Fibroblast of skin of right biceps (primary cell): ENCODE measurements around the gene CLIP4.
A peak's percentile ranks its signal among the peaks of the same experiment; 100 is the strongest.

Experiments used
- DNase-seq: peaks from one replicate; pipeline ENCODE4 v3.0.0-alpha.2; 2013

CLIP4 gene

DNA sequence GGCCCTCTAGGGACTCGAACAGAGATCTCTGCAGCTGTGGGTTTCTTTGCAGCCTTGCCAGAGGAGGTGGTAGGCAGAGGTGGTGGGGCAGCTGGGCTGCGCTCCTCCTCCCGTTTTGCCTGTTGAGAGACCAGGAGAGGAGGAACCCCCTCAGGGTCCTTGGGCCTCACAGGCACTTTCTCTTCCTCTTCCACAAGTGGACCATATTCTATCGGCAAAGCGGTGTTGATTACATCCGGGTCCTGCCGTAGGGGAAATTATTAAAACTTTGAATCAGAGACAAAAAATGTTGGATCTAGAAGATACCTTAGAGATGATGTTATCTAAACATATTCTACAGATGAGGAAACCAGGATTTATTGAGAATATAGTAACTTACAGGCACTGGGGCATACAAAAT, 78.5 kb downstream of the CLIP4 start:
- peak; percentile 11 for DNase-seq

DNA sequence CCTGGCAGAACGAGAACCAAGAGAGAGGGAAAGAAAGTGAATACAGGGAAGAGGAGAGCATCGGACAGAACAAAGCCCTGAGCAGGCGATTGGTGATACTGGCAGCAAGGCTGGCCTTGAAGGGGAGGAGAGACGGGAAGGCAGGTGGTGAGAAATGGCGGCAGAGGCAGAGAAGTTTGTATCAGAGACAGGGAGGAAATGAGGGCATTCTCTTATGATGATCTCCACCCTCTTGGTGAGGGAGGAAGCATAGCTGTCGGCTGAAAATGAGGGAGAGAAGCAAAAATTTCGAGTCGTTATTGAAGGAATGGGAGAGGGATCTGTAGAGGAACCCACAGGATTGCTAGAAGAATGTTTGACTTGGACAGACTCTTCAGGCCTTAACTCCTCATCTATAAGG, 80.6 kb downstream of the CLIP4 start:
- DNase-seq = peak; percentile 35

DNA sequence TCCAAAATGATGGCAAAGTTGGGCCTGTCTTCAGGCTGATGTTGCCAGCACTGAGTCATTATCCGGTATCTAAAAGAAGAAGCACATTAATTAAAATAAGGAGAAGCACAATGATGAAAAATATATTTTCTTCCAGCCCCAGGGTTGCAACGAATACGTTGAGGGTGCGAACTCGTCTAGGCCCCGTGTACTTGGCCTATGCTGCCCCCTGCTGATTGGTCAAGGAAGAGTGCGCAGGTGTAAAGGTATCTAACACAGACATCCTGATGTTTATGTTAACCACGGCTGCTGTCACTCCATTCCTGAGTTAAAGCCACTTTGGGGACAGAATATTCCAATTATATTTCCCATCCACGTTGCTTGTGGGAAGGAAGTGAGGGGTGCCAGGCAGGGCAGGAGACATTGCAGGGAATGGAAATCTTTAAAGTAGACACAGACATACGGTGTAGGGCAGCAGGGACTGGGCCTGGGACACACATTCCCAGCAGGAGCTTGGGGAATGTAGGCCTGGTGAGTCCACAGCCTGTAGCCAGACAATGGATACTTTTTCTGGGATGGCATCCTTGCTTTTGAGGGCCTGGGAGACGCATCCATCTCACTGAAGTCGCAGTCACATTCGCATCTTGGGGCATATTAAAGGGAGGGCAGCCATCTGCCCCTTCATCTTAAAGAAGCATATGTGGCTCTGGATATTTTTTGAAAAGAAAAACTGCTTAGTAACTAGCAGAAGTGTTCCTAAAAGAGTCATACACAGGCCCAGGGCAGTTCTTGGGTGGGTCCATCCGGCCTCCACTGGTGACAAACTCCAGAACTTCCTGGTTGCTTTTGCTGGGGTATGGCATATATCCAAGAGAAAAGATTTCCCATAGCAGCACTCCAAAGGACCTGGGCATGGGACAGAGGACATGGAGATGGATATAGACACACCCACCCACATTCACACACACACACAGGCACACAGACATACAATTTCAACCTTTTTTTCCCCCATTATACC, 81.9 kb downstream of the CLIP4 start:
- peak; percentile 63 for DNase-seq

DNA sequence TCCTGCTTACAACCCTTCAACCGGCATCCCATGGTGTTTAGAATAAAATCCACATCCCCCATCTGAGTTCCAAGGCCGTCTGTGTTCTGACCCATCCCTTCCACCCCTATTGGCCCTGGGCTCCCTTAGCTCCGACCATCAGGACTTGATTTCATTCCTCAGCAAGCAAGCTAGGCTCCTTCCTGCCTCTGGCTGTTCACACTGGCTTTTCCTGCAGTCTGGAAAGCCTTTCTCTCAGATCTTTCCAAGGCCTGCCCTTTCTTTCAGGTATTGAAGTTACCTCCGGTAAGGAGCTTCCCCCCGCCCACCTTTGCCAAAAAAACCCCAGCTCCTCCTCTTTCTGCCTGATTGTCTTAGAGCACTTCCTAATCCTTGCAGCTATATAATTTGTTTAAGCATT, 86.8 kb downstream of the CLIP4 start:
- DNase-seq = no peak

DNA sequence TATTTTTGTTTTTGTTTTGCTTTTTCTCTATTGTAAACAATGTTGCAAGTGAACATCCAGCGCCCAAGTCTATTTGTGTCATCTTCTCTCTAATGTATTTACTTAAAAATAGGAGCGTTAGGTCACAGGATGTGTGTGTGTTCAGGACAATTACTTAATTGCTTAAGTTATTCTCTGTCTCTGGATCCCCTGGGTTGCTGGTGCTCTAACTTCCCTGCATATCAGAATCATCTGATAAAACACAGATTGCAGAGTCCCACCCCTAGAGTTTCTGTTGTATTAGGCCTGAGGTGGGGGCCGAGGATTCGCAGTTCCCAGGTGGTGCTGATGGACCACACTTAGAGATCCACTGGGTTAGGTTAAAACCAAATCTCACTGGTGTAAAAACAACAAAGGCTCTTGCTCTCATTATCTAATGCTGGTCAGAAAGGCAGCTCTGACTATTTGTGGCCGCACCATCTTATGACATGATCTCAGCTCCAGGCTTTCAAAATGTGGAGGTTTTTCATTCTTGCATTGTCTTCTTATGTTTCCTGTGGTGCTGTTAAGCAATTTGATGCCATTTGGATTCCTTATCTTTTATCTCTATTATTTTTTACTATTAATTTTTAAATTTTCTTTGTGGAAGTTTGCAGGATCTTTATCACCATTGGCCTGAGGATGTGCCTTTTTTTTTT, 87.7 kb downstream of the CLIP4 start:
- DNase-seq = no peak

DNA sequence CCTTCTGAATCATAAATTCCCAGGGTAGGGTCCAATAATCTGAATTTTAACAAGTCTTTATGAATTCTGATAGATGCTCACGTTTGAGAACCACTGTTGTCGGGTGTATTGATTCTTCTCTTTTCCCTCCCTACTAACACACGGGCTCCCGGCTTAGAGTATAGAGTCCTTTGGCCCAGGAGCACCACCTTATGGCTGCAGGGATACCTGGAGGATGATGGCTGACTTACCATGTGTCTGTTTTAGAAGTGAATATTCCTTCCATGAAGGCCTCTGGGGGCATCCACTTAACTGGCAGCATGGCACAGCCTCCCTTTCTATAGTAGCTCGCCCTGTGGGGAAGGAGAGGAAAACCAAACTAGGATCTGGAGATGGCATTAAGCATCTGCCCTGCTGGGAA, 91.7 kb downstream of the CLIP4 start:
- no peak for DNase-seq

DNA sequence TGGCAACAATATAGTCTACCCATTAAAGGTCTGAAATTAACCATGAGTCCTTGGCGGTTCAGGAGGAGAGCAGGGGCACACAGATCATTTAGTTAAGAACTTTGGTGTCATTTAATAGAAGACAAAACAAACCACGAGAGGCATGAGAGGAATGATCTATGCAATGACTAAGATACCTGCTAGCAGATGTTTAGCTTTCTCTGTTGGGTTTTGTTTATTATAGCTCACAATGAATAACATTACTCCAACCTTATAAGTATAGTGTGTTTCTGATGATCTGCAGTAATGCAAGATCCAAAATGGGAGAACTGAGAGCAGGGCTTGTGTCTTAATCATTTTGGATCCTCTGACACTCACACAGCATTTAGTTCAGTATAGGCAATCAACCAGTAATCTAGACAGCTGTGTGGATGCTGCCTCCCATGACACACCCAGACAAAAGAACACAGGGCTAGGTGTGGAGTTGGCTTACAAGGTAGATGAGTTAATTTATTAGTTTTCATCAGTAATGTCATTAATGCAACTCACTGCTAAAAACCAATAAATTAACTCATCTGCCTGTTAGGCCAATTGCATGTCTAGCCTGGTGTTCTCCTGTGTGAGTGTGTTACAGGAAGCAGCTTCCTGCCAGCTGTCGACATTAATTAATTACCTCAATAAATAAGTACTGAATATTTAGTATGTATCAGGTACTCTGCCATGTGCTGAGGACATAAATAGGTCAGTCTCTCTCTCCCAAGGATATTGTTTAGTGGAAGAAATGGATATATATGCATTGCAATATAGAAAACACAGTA, 92.3 kb downstream of the CLIP4 start:
- peak; percentile 23 for DNase-seq

DNA sequence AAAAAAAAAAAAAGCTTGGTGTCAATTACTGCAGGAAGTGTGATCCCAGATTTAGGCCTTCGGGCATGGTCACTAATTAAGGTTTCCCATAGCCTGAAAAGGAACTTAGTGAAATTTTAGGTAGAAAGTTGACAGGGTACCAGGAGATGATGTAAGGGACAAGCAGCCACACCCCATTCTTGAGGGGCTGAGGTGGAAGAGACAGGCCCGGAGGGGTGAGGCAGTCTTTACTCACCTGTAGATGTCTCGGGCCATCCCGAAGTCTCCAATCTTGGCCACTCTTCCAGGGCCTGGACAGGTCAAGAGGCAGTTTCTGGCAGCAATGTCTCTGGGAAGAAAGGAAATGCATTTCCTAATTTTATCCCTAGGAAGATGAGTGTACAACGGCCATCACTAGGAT, 94.3 kb downstream of the CLIP4 start:
- DNase-seq = no peak

DNA sequence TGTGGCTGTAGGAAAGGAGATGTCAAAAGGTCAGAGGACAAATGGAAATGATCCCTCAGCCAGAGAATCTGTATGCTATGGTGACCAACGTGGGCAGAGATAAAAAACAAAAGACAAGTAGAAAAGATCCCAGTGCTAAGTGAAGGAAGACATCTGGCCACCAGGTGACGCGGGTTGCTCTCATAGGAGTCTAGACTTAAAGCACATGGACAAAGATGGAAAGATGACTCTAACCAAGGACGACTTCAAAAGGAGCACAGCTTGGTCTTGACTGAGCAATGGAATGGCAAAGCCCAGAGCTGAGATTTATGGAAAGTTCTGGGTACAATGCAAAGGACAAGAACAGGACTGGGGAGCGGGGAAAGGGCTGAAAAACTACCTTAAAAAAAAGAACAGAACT, 96.8 kb downstream of the CLIP4 start:
- no peak for DNase-seq

DNA sequence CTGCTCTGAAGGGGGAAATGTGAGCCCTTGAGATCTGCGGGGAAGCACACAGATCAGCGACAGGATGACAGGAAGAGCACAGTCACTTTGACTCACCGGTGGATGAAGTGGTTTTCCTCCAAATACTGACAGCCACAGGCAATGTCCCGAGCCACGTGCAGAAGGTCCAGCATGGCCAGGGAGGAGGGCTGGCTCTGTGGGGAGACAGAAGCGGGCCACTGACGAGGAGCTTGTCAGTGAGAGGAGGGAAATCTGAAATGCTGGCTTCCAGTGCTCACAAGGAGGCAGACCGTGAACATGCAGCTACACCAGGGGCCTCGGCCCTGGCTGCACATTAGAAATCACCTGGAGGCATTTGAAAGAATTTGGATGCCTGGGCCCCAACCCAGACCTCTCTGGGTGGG, 98.7 kb downstream of the CLIP4 start:
- peak; percentile 43 for DNase-seq

DNA sequence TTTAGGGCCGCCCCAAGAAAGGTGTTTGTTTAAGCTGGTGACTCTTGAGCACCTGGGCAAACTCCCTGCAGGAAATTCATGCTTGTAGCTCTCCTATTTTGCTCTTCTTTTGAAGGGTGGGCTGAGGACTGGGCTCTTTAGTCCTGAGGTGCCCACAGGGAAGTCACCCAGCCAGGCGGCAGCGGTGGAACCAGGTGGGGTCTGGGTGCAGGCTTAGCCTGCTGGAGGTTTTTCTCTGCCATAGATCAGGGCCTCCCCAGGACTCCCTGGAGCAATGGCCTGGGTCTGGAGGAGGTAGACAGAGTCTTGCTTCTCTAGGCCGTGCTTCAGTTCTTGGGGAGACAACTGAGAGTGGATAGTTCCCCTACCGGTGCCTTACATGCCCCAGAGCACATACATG, 99.9 kb downstream of the CLIP4 start:
- DNase-seq = no peak

DNA sequence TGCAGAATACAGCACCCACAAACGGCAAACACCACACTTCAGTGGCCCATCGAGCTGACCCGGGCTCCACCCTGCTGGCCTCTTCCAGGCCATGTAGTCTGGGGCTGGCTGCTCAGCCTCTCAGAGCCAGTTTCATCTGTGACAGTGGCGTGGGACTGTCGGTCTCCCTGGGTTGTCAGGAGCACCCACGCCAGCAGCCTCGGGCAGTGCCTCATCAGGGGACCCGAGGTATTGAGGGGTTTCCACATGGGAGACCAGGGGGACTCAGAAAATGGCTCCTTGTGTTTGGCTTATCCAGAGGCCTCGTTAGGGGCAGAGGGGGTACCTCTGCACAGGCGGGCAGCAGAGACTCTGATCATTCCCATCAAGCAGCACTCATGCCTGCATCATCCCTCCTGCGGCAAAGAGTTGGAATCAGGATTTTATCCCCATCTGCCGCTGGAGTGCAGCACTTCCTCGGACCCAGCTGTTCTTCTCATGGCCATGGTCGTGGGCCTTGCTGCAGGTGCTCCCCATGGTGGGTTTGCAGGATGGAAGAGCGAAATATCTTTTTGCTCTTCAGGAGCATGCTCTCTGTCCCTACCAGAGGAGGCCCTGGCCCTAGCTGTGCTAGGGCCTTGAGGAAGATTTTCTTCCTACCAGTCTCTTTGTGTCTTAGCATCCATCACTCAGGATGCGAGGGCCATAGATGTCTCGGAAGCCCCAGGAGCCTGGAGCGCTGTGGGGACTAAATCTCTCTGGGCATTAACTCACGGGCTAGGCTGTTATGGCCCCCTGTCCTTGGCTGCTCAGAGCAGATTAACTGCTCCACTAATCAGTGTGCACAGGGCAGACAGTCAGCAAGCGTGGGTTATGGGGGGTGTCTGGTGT, 100.8 kb downstream of the CLIP4 start:
- DNase-seq = no peak

DNA sequence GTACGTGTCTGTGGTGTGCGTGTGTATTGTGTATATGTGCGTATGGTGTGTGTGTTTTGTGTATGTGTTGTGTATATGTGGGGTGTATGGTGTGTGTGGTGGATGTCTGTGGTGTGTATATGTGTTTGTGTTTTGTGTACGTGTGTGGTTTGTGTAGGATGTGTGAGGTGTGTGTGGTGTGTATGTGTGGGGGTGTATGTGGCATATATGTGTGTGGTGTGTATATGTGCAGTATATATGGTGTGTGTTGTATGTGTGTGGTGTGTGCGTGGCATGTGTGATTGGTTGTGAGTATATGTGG, 101.3 kb downstream of the CLIP4 start:
- no peak for DNase-seq

DNA sequence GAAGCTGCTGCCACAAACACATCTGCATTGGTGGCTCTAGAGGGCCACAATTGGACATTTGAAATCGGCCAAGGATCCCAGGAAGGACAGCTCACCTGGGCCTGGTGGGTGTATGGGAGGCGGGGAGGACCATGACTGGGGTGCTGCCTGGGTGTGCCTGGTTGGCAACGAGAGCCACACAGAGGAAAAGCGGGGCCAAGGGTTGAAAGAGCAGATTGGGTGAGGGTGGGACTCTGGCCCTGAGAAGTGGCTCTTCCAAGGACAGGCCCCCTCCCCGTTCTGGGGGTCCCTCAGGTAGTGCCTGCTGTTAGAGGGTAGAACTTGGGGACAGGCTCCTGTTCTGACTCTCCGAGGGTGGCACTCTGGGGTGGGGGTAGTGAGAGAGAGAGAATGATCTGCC, 102.9 kb downstream of the CLIP4 start:
- DNase-seq = no peak

DNA sequence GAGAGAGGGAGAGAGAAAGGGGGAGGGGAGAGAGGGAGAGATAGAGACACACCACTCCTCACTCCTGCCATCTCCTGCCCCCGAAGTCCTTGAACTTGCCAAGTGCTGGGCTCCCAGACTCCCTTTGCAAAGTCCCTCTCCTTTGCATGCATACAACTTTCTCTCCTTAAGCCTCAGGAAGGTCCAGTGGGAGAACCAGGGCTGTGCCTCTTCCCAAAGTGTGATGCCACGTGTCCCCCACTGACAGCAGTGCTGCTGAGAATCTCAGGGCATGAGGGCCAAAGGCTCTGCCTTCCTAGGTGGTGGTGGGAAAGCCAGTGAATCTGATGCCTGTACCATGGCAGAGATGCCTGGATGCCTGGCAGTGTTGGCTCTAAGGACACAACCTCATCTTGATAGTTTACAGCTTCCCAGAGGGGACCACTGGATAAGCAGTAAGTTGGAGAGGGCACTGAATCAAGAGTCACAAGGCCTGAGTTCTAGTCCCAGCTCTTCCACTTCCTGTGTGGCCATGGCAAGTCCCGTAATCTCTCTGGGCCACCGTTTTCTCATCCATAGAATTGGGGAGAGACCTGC, 103.4 kb downstream of the CLIP4 start:
- no peak for DNase-seq

DNA sequence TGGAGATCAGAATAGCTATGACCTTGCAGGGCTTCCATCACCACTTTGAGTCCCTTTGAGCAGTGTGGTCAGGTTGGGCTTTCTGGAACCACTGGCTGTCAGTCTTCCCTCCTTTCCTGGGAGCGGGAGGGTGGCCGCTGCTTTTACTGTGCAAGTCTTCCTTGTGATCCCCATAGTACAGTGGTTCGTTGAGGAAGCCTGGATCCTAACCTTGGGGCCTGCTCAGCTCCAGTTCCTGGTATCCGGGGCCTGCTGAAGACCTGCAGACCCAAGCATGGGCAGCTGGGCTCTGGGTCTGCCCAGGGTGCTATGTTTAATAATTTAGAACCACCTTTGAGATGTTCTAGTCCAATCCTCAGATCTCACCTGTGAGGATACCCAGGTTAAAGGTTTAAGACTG, 104.2 kb downstream of the CLIP4 start:
- no peak for DNase-seq

DNA sequence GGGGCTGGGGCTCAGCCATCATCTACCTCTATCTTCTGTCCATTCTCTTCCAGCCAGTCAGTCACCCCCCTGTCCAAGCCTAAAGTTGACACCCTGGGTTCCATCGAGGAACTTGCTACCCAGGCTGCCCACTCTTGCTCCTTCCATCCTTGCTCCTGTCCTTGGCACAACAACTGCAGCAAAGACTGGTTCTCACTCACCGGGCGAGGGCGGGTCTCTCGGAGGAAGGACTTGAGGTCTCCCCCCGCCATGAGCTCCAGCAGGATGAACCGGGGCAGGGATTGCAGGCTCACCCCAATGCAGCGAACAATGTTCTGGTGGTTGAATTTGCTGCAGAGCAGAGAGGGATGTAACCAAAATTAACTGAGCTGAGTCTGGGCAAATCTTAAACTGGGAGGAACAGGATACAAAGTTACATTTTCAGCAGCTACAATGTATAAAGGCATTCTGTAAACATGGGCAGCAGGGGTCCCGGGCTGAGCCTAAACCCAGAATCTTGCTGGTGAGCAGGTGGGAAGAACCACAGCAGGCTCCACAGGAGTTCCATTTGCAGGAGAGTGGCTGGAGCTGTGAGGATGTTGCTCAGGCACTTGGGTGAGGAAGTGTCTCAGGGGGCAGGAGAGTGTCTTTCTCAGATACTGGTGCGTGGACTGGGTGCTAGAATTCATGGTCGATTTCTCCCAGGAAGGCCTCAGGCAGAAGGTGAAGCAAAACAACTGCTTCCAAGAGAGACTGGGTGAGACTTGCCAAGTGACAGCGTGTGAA, 105.5 kb downstream of the CLIP4 start:
- no peak for DNase-seq

DNA sequence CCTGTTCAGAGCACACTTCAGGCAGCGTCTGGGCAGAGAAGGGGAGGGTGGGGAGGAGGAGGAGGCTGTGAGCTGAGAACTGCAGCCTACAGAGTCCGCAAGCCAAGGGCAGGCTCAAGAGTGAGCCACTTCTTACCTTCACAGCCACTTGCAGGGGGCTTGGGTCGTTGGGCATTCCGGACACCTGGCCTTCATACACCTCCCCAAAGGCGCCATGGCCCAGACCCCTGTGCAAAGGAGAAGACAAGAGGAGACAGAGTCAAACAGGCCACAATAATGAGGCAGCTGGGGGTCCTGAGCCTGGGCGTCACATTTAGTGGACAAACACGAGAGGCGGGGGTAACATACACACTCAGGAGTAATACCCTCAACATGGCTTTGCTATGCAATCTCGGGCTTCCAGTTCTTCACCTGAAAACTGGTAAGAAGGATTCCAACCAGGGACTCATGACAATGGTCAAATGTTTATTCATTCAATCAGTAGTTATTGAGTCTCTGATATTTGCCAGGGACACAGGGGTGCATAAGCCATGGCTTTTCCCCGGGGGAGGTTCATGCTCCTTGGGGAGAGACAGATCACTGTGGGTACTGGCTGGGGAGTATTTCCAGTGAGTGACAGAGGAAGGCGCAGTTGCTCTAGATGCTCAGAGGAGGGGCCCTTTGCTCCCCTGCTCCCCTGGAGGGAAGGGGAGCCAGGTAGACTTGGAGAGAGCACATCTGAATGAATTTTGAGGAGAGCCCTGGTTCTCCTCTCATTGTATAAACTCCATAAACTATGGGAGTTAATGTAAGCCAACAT, 107.4 kb downstream of the CLIP4 start:
- no peak for DNase-seq

DNA sequence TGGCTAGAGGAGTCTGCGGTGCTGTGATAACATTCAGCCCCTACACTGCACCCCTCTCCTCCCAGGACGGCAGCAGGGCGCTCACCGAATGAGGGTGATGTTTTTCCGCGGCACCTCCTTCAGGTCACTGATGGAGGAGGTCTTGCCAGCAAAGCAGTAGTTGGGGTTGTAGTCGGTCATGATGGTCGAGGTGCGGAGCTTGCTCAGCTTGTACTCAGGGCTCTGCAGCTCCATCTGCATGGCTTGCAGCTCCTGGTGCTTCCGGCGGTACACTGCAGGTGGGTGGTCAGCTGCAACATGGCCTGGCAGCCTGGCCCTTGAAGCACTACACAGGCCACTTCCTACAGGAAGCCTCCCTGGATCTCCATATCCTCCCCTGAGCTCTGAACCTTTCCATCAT, 108.0 kb downstream of the CLIP4 start:
- no peak for DNase-seq

DNA sequence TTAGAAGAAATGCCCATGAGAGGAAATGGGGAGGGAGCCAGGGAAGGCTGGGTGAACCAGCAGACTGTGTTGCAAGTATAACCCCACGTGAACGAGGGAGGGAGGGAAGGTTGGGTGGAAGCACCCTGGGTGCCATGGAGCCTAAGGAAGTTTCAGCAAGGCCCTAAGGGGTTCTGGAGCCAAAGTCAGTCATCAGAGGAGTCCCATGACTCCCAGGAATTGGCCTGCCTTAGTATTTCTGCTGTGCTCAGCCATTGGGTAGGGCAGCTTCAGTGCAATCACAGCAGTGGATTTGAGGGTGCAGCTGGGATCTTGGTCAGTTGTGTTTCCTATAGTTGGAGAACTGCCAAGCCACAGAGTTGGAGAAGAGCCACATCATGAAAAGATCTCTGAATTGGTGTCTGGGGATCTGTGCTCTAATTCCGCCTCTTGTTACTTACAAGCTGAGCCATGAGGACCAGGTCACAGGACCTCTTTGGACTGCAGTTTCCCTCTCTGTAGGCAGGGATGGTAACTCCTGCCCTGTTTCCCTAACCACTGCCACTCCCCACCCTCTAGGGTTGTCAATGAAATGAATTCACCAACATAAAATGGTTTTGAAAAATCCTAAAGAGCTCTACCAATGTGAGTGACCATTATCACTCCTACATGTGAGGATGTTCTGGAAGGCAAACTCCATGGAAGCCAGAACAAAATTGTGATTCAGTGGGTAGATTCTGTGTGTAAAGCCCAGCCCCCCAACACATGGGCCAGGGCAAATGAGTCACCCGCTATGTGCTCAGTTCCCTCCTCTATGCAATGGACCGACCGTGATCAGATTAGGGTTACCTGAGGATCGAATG, 108.9 kb downstream of the CLIP4 start:
- peak; percentile 71 for DNase-seq
